SK-N-SH (cell line): Measurements from ENCODE around the gene TMEM80. TPM values are rescaled to one million over a fixed set of nuclear protein-coding genes. Genes with fewer than 3 reads are reported as not detected.

ENCODE experiments used
- CTCF ChIA-PET: fragments of 300-600, 350-600 bp; formaldehyde crosslinking; extraction: SDS; loops from one replicate; lab custom pipeline; 2021; lab: Yijun Ruan, JAX
- POLR2A ChIA-PET: fragments of 350-600 bp; sonication (Branson Sonifier 250); formaldehyde crosslinking; extraction: SDS; loops from one replicate; lab custom pipeline; 2020; ENCODE audit warnings: antibody characterized with exemption, inconsistent platforms; lab: Yijun Ruan, JAX
- DNase-seq: peaks from one replicate; pipeline ENCODE4 v3.0.0; 2012
- H2AFZ ChIP-seq: fragments of 200-600 bp; sonication (generic); 2 replicates; pipeline ENCODE4 v1.8.1; 2016; ENCODE audit warnings: antibody characterized with exemption, mild to moderate bottlenecking, low read depth
- H3F3A ChIP-seq: fragments of 200-600 bp; sonication (generic); replicated peaks from 2 replicates; pipeline ENCODE3; 2016; ENCODE audit warnings: antibody characterized with exemption, mild to moderate bottlenecking; ENCODE audit not compliant: insufficient read depth
- H3K27ac ChIP-seq, 2 experiments: fragments of 200-500 bp in 1 of 2; fragments of 200-600 bp in 1 of 2; sonication (Bioruptor generic) in 1 of 2; sonication (generic), shearing (Covaris generic) in 1 of 2; 2 replicates each; pipeline versions ENCODE4 v1.5.1 to v1.6.1; 2014 to 2016; ENCODE audit warnings: low read depth in 2 of 2, inconsistent platforms in 1 of 2, low read length in 1 of 2, mild to moderate bottlenecking in 1 of 2, mixed read lengths in 1 of 2
- H3K27me3 ChIP-seq: fragments of 200-600 bp; sonication (generic), shearing (Covaris generic); 2 replicates; pipeline ENCODE4 v1.6.1; 2016; ENCODE audit warnings: mixed run types; ENCODE audit not compliant: insufficient read depth
- H3K36me3 ChIP-seq, 2 experiments: fragments of 200-500 bp in 1 of 2; fragments of 200-600 bp in 1 of 2; sonication (Bioruptor generic) in 1 of 2; sonication (generic) in 1 of 2; replicated peaks in 1 of 2; 2 replicates each; pipeline versions ENCODE3 to v1.5.1; 2014 to 2016; ENCODE audit warnings: low read length in 1 of 2, mild to moderate bottlenecking in 1 of 2; ENCODE audit not compliant: insufficient read depth in 2 of 2, control insufficient read depth in 1 of 2
- H3K4me1 ChIP-seq, 2 experiments: fragments of 200-500 bp in 1 of 2; fragments of 200-600 bp in 1 of 2; sonication (Bioruptor generic) in 1 of 2; sonication (generic), shearing (Covaris generic) in 1 of 2; 2 replicates each; pipeline versions ENCODE4 v1.5.1 to v1.6.1; 2014 to 2016; ENCODE audit warnings: low read depth in 1 of 2, low read length in 1 of 2, mixed run types in 1 of 2; ENCODE audit not compliant: insufficient read depth in 2 of 2, control insufficient read depth in 1 of 2
- H3K4me2 ChIP-seq: fragments of 200-600 bp; sonication (generic), shearing (Covaris generic); 2 replicates; pipeline ENCODE4 v1.6.1; 2017; ENCODE audit warnings: mixed run types
- H3K4me3 ChIP-seq, 2 experiments: fragments of 200-500 bp in 1 of 2; fragments of 200-600 bp in 1 of 2; sonication (Bioruptor generic) in 1 of 2; sonication (generic), shearing (Covaris generic) in 1 of 2; 2 replicates each; pipeline versions ENCODE4 v1.5.1 to v1.8.1; 2014 to 2016; ENCODE audit warnings: low read depth in 2 of 2, inconsistent platforms in 1 of 2, low read length in 1 of 2, mild to moderate bottlenecking in 1 of 2, mixed read lengths in 1 of 2, moderate library complexity in 1 of 2
- H3K79me2 ChIP-seq: fragments of 200-600 bp; sonication (generic); 2 replicates; pipeline ENCODE4 v1.8.1; 2017; ENCODE audit warnings: mild to moderate bottlenecking; ENCODE audit not compliant: insufficient read depth
- H3K9ac ChIP-seq: fragments of 200-600 bp; sonication (generic); 2 replicates; pipeline ENCODE4 v1.6.1; 2017; ENCODE audit warnings: mixed run types
- H3K9me2 ChIP-seq: fragments of 200-600 bp; sonication (generic); 2 replicates; pipeline ENCODE4 v1.6.1; 2017; ENCODE audit warnings: mixed run types
- H3K9me3 ChIP-seq: fragments of 200-600 bp; sonication (generic); 2 replicates; pipeline ENCODE4 v1.6.1; 2017; ENCODE audit warnings: mixed run types, mild to moderate bottlenecking, moderate library complexity
- H4K20me1 ChIP-seq: fragments of 200-600 bp; sonication (generic); 2 replicates; pipeline ENCODE4 v1.6.1; 2017; ENCODE audit warnings: mild to moderate bottlenecking, mixed run types; ENCODE audit not compliant: insufficient read depth
- CTCF ChIP-seq: fragments of 200-600 bp; sonication (generic); IDR thresholded peaks from 2 replicates; pipeline ENCODE4 v1.6.1; 2017; ENCODE audit warnings: antibody characterized with exemption, mild to moderate bottlenecking, moderate library complexity
- ELF1 ChIP-seq: IDR thresholded peaks from 2 replicates; pipeline ENCODE4 v1.4.0; 2012
- FOSL2 ChIP-seq: IDR thresholded peaks from 2 replicates; pipeline ENCODE4 v1.4.0; 2012; ENCODE audit warnings: low read depth, mild to moderate bottlenecking, moderate library complexity, borderline replicate concordance
- FOXJ3 ChIP-seq: sonication (generic); formaldehyde crosslinking; IDR thresholded peaks from 2 replicates; pipeline ENCODE4 v1.5.1; 2020; ENCODE audit warnings: mild to moderate bottlenecking, missing genetic modification reagents
- GABPA ChIP-seq: IDR thresholded peaks from 2 replicates; pipeline ENCODE4 v1.4.0; 2012; ENCODE audit warnings: low read depth, mild to moderate bottlenecking
- GATA2 ChIP-seq: sonication (generic); formaldehyde crosslinking; IDR thresholded peaks from 2 replicates; pipeline ENCODE4 v1.5.0; 2020; ENCODE audit warnings: mild to moderate bottlenecking, missing genetic modification reagents
- MEF2A ChIP-seq: IDR thresholded peaks from 2 replicates; pipeline ENCODE4 v1.4.0; 2012; ENCODE audit warnings: low read depth, borderline replicate concordance
- MXI1 ChIP-seq: IDR thresholded peaks from 2 replicates; pipeline ENCODE4 v1.6.1; 2012; ENCODE audit warnings: mild to moderate bottlenecking, low read depth, low read length, improper control_type of control experiment
- NFIC ChIP-seq: IDR thresholded peaks from 2 replicates; pipeline ENCODE4 v1.4.0; 2012; ENCODE audit warnings: borderline replicate concordance
- NRF1 ChIP-seq: IDR thresholded peaks from 2 replicates; pipeline ENCODE4 v1.6.1; 2012; ENCODE audit warnings: low read depth, mild to moderate bottlenecking, low read length
- POLR2AphosphoS5 ChIP-seq: IDR thresholded peaks from 2 replicates; pipeline ENCODE4 v1.6.1; 2012; ENCODE audit warnings: low read depth, low read length
- REST ChIP-seq: IDR thresholded peaks from 2 replicates; pipeline ENCODE4 v1.6.1; 2012; ENCODE audit warnings: mild to moderate bottlenecking, low read depth, low read length, moderate library complexity
- RFX5 ChIP-seq: IDR thresholded peaks from 2 replicates; pipeline ENCODE4 v1.6.1; 2012; ENCODE audit warnings: mild to moderate bottlenecking, improper control_type of control experiment, low read length
- RXRA ChIP-seq: IDR thresholded peaks from 2 replicates; pipeline ENCODE4 v1.4.0; 2012; ENCODE audit warnings: low read depth, mild to moderate bottlenecking, borderline replicate concordance
- SIN3A ChIP-seq: IDR thresholded peaks from 2 replicates; pipeline ENCODE4 v1.6.1; 2012; ENCODE audit warnings: low read depth, mild to moderate bottlenecking, low read length, moderate library complexity, borderline replicate concordance
- SMC3 ChIP-seq: IDR thresholded peaks from 2 replicates; pipeline ENCODE4 v1.6.1; 2012; ENCODE audit warnings: low read depth, low read length, improper control_type of control experiment
- TAF1 ChIP-seq: IDR thresholded peaks from 2 replicates; pipeline ENCODE4 v1.6.1; 2012; ENCODE audit warnings: low read depth, mild to moderate bottlenecking, low read length, moderate library complexity, borderline replicate concordance
- TEAD4 ChIP-seq: IDR thresholded peaks from 2 replicates; pipeline ENCODE4 v1.4.0; 2012; ENCODE audit warnings: mild to moderate bottlenecking, borderline replicate concordance; ENCODE audit not compliant: insufficient read depth
- YY1 ChIP-seq: IDR thresholded peaks from 2 replicates; pipeline ENCODE4 v1.4.0; 2012; ENCODE audit warnings: low read depth, mild to moderate bottlenecking
- ZBTB33 ChIP-seq: IDR thresholded peaks from 2 replicates; pipeline ENCODE4 v1.4.0; 2012; ENCODE audit warnings: low read depth, borderline replicate concordance
- WGBS: methylation state at CpG from one replicate; pipeline ENCODE4 v1.1.6; 2017; ENCODE audit warnings: low lambda C conversion rate; 5-methylcytosine and 5-hydroxymethylcytosine counted together
- polyA plus RNA-seq, 3 experiments: library from polyadenylated mRNA; depleted of rRNA; stranded (reverse); fragments of >200 nt; gene quantifications; 2 replicates each; pipeline ENCODE4 v1.2.3, GENCODE V29; 2012

The TMEM80 gene
- polyA plus RNA-seq, 1 of the 3 experiments (the other 2 are of a cell fraction) = 40.4 TPM

GRCh38 chr11:690738-691633, 4.6 kb upstream of the TMEM80 start:
- Histone ChIP-seq H3K9me3 (no peaks in the 10 kb centered on the region), H3K9me2 (no peaks in the 10 kb centered on the region), H3K36me3 (peaks cover 3 to 22% of the 10 kb centered on the region in 2 experiments), H3K79me2 (peaks cover 30% of the 10 kb centered on the region), H3K4me2 (no peak overlapping the region), H3K27ac (no peak overlapping the region), H3K27me3 (no peaks in the 10 kb centered on the region), H3F3A (no peaks in the 10 kb centered on the region), H3K4me1 (peaks cover 13 to 17% of the 10 kb centered on the region in 2 experiments; a peak in 2 of 4 replicates), H4K20me1 (peaks cover 11% of the 10 kb centered on the region; the same call in 1 of the 2 replicates), H3K9ac (no peak overlapping the region), H2AFZ (no peak overlapping the region), H3K4me3 (no peak overlapping the region)
- ChIA-PET CTCF (interaction anchor here (1.1 to 11.4 kb wide), 3 partner anchors 16 to 136 kb away, joined by 3 to 122 read pairs (median 3); no protein-coding TSS in a partner anchor), POLR2A (no interaction called here)
- DNase-seq = no peak
- TF ChIP-seq SIN3A (no peak), YY1 (no peak), ZBTB33 (no peak), RXRA (no peak), NFIC (no peak), GATA2 (CRISPR knock-in tag) (no peak), ELF1 (no peak), MEF2A (no peak), GABPA (no peak), FOSL2 (no peak), REST (no peak), MXI1 (no peak), RFX5 (no peak), SMC3 (no peak), NRF1 (no peak), POLR2AphosphoS5 (no peak), FOXJ3 (CRISPR knock-in tag) (no peak), TAF1 (no peak), CTCF (no peak), TEAD4 (no peak)
- WGBS = 90% methylated on average over 22 of the region's 27 CpGs
